A549 (cell line): ENCODE data around the gene SRM.

Source experiments
- EP300 ChIP-seq, 2 experiments: fragments of >200 bp; sonication (Bioruptor Twin); formaldehyde crosslinking; IDR thresholded peaks; 2 replicates in 1 of 2; 3 replicates in 1 of 2; pipeline ENCODE4 v1.6.1; 2016 to 2017
- HDAC2 ChIP-seq: fragments of 200-600 bp; sonication (generic); IDR thresholded peaks from 2 replicates; pipeline ENCODE4 v1.6.1; 2016
- KDM1A ChIP-seq: fragments of 200-600 bp; sonication (generic); IDR thresholded peaks from 2 replicates; pipeline ENCODE4 v1.6.1; 2016; ENCODE audit warnings: low read depth, mild to moderate bottlenecking
- POLR2A ChIP-seq: IDR thresholded peaks from 2 replicates; pipeline ENCODE4 v1.6.1; 2012; ENCODE audit warnings: mild to moderate bottlenecking, low read length
- POLR2AphosphoS2 ChIP-seq: conservative IDR thresholded peaks from 2 replicates; pipeline ENCODE4 v1.6.1; 2012; ENCODE audit warnings: low read length, improper control_type of control experiment, inconsistent platforms
- RCOR1 ChIP-seq: fragments of 150-350 bp; IDR thresholded peaks from 2 replicates; pipeline ENCODE4 v1.6.1; 2014; ENCODE audit warnings: antibody characterized with exemption, low read length, low read depth
- SREBF2 ChIP-seq: fragments of 450-650 bp; IDR thresholded peaks from 2 replicates; pipeline ENCODE4 v1.6.1; 2014; ENCODE audit warnings: mild to moderate bottlenecking, moderate library complexity
- TF ChIP-seq, protein P1 (sequence below): fragments of >200 bp; sonication (Bioruptor Twin); formaldehyde crosslinking; IDR thresholded peaks from 3 replicates; pipeline ENCODE4 v1.5.1; 2016
- TF ChIP-seq, protein P2 (sequence below): fragments of 200-600 bp; sonication (generic); IDR thresholded peaks from 2 replicates; pipeline ENCODE4 v1.6.1; 2016; ENCODE audit warnings: antibody characterized with exemption, mild to moderate bottlenecking, moderate library complexity
- TF ChIP-seq, protein P3 (sequence below): IDR thresholded peaks from 2 replicates; pipeline ENCODE4 v1.6.1; 2012

DNA sequence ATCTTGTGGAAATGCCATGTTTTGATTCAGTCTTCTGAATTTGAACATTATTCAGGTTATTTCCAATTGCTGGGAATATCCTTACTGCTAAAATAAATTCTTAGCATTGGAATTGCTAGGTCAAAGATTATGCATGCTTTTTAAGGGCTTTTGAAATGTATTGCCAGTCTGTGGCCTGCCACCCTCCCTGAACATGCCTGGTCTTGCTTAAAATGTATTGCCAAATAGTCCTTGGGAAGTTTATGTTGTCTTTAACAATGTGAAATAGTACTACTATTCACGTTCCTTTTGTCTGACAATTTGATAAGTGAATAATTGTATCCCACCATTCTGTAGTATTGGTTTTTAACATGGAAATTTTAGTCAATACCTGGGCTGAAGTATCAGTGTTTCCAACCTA lies 33.8 kb downstream of the SRM start:
- TF ChIP-seq SREBF2 (no peak), KDM1A (no peak), POLR2A (no peak), RCOR1 (no peak), EP300 (IDR thresholded peaks at IDR 0.05) (no peak), POLR2AphosphoS2 (no peak), HDAC2 (no peak)
- TF ChIP-seq, protein P1, sequence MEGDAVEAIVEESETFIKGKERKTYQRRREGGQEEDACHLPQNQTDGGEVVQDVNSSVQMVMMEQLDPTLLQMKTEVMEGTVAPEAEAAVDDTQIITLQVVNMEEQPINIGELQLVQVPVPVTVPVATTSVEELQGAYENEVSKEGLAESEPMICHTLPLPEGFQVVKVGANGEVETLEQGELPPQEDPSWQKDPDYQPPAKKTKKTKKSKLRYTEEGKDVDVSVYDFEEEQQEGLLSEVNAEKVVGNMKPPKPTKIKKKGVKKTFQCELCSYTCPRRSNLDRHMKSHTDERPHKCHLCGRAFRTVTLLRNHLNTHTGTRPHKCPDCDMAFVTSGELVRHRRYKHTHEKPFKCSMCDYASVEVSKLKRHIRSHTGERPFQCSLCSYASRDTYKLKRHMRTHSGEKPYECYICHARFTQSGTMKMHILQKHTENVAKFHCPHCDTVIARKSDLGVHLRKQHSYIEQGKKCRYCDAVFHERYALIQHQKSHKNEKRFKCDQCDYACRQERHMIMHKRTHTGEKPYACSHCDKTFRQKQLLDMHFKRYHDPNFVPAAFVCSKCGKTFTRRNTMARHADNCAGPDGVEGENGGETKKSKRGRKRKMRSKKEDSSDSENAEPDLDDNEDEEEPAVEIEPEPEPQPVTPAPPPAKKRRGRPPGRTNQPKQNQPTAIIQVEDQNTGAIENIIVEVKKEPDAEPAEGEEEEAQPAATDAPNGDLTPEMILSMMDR: no peak
- TF ChIP-seq, protein P2, sequence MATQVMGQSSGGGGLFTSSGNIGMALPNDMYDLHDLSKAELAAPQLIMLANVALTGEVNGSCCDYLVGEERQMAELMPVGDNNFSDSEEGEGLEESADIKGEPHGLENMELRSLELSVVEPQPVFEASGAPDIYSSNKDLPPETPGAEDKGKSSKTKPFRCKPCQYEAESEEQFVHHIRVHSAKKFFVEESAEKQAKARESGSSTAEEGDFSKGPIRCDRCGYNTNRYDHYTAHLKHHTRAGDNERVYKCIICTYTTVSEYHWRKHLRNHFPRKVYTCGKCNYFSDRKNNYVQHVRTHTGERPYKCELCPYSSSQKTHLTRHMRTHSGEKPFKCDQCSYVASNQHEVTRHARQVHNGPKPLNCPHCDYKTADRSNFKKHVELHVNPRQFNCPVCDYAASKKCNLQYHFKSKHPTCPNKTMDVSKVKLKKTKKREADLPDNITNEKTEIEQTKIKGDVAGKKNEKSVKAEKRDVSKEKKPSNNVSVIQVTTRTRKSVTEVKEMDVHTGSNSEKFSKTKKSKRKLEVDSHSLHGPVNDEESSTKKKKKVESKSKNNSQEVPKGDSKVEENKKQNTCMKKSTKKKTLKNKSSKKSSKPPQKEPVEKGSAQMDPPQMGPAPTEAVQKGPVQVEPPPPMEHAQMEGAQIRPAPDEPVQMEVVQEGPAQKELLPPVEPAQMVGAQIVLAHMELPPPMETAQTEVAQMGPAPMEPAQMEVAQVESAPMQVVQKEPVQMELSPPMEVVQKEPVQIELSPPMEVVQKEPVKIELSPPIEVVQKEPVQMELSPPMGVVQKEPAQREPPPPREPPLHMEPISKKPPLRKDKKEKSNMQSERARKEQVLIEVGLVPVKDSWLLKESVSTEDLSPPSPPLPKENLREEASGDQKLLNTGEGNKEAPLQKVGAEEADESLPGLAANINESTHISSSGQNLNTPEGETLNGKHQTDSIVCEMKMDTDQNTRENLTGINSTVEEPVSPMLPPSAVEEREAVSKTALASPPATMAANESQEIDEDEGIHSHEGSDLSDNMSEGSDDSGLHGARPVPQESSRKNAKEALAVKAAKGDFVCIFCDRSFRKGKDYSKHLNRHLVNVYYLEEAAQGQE: no peak
- TF ChIP-seq, protein P3, sequence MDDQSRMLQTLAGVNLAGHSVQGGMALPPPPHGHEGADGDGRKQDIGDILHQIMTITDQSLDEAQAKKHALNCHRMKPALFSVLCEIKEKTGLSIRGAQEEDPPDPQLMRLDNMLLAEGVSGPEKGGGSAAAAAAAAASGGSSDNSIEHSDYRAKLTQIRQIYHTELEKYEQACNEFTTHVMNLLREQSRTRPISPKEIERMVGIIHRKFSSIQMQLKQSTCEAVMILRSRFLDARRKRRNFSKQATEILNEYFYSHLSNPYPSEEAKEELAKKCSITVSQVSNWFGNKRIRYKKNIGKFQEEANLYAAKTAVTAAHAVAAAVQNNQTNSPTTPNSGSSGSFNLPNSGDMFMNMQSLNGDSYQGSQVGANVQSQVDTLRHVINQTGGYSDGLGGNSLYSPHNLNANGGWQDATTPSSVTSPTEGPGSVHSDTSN: no peak
